HepG2 (cell line): ENCODE data around the gene TNS1. TPM values are rescaled to one million over a fixed set of nuclear protein-coding genes. Genes with fewer than 3 reads are reported as not detected.

Experiments
- CEBPB ChIP-seq: IDR thresholded peaks from 2 replicates; pipeline ENCODE4 v1.6.1; 2011; ENCODE audit warnings: low read depth, low read length, improper control_type of control experiment, borderline replicate concordance
- FOXP1 ChIP-seq, 2 experiments: fragments of 450-650 bp in 1 of 2; IDR thresholded peaks; 2 replicates each; pipeline ENCODE4 v1.6.1; 2017 to 2018; ENCODE audit warnings: antibody characterized with exemption in 1 of 2
- HNF4G ChIP-seq, 2 experiments: sonication (generic) in 1 of 2; formaldehyde crosslinking in 1 of 2; IDR thresholded peaks; 2 replicates each; pipeline versions ENCODE4 v1.4.0 to v1.6.1; 2011 to 2020; ENCODE audit warnings: borderline replicate concordance in 2 of 2, low read depth in 2 of 2, mild to moderate bottlenecking in 2 of 2, low read length in 1 of 2, missing genetic modification reagents in 1 of 2, moderate library complexity in 1 of 2
- HOXA5 ChIP-seq: sonication (generic); formaldehyde crosslinking; IDR thresholded peaks from 2 replicates; pipeline ENCODE4 v1.4.0; 2020; ENCODE audit warnings: missing genetic modification reagents
- IRF1 ChIP-seq: sonication (generic); formaldehyde crosslinking; IDR thresholded peaks from 2 replicates; pipeline ENCODE4 v1.4.0; 2020; ENCODE audit warnings: low read depth, mild to moderate bottlenecking, missing genetic modification reagents
- MLLT10 ChIP-seq: sonication (generic); formaldehyde crosslinking; IDR thresholded peaks from 2 replicates; pipeline ENCODE4 v1.4.0; 2020; ENCODE audit warnings: missing genetic modification reagents
- NKX3-1 ChIP-seq: sonication (generic); formaldehyde crosslinking; IDR thresholded peaks from 2 replicates; pipeline ENCODE4 v1.5.0; 2020; ENCODE audit warnings: missing genetic modification reagents
- PLRG1 ChIP-seq: fragments of 450-650 bp; conservative IDR thresholded peaks from 2 replicates; pipeline ENCODE4 v1.6.1; 2016
- RARG ChIP-seq: sonication (generic); formaldehyde crosslinking; IDR thresholded peaks from 2 replicates; pipeline ENCODE4 v1.4.0; 2020; ENCODE audit warnings: low read depth, mild to moderate bottlenecking, missing genetic modification reagents
- REL ChIP-seq: sonication (generic); formaldehyde crosslinking; conservative IDR thresholded peaks from 2 replicates; pipeline ENCODE4 v1.8.0; 2022; ENCODE audit warnings: mild to moderate bottlenecking, missing genetic modification reagents, moderate library complexity
- SMAD3 ChIP-seq: sonication (generic); formaldehyde crosslinking; IDR thresholded peaks from 2 replicates; pipeline ENCODE4 v1.4.0; 2020; ENCODE audit warnings: missing genetic modification reagents
- SMYD3 ChIP-seq: sonication (generic); formaldehyde crosslinking; IDR thresholded peaks from 2 replicates; pipeline ENCODE4 v1.8.1; 2023; ENCODE audit warnings: mild to moderate bottlenecking, missing genetic modification reagents
- SSRP1 ChIP-seq: IDR thresholded peaks from 2 replicates; pipeline ENCODE4 v1.6.1; 2016; ENCODE audit warnings: control low read depth
- TAF15 ChIP-seq: fragments of 200-400 bp; formaldehyde crosslinking; IDR thresholded peaks from one replicate; pipeline ENCODE4 v1.6.1; 2018; ENCODE audit warnings: mild to moderate bottlenecking, low read depth, low read length; ENCODE audit not compliant: poor library complexity, severe bottlenecking
- WIZ ChIP-seq: sonication (generic); formaldehyde crosslinking; IDR thresholded peaks from 2 replicates; pipeline ENCODE4 v1.5.1; 2020; ENCODE audit warnings: mild to moderate bottlenecking, missing genetic modification reagents
- YEATS2 ChIP-seq: sonication (generic); formaldehyde crosslinking; IDR thresholded peaks from 2 replicates; pipeline ENCODE4 v1.4.0; 2020; ENCODE audit warnings: missing genetic modification reagents, borderline replicate concordance
- ZFX ChIP-seq: sonication (generic); formaldehyde crosslinking; IDR thresholded peaks from 2 replicates; pipeline ENCODE4 v1.4.0; 2020; ENCODE audit warnings: mild to moderate bottlenecking, low read depth, missing genetic modification reagents, moderate library complexity
- ZNF251 ChIP-seq: sonication (generic); formaldehyde crosslinking; IDR thresholded peaks from 2 replicates; pipeline ENCODE4 v1.9.0; 2021; ENCODE audit warnings: mild to moderate bottlenecking, missing genetic modification reagents
- ZNF263 ChIP-seq: sonication (generic); formaldehyde crosslinking; IDR thresholded peaks from 2 replicates; pipeline ENCODE4 v1.4.0; 2020; ENCODE audit warnings: missing genetic modification reagents
- ZNF335 ChIP-seq: sonication (generic); formaldehyde crosslinking; IDR thresholded peaks from 2 replicates; pipeline ENCODE4 v1.4.0; 2020; ENCODE audit warnings: missing genetic modification reagents
- ZNF33A ChIP-seq: sonication (generic); formaldehyde crosslinking; IDR thresholded peaks from 2 replicates; pipeline ENCODE4 v1.5.1; 2020; ENCODE audit warnings: missing genetic modification reagents, mild to moderate bottlenecking, moderate library complexity, borderline replicate concordance
- ZNF446 ChIP-seq: sonication (generic); formaldehyde crosslinking; IDR thresholded peaks from 2 replicates; pipeline ENCODE4 v1.5.0; 2020; ENCODE audit warnings: mild to moderate bottlenecking, missing genetic modification reagents
- ZNF468 ChIP-seq: sonication (generic); formaldehyde crosslinking; IDR thresholded peaks from 2 replicates; pipeline ENCODE4 v1.8.0; 2022; ENCODE audit warnings: mild to moderate bottlenecking, moderate library complexity, missing genetic modification reagents
- ZNF644 ChIP-seq: IDR thresholded peaks from 2 replicates; pipeline ENCODE4 v1.6.1; 2016; ENCODE audit warnings: low read depth
- polyA plus RNA-seq, 8 experiments: library from polyadenylated mRNA; depleted of rRNA in 3 of 8; stranded (reverse) in 7 of 8; unstranded in 1 of 8; fragments of >200 nt; fragmentation: Illumina TruSeq in 4 of 8; extraction: Trizol in 4 of 8; gene quantifications; 2 replicates each; pipeline versions ENCODE4 v1.2.1 to v1.2.3, GENCODE V29; 2011 to 2016; ENCODE audit warnings: low read depth in 4 of 8, missing spikeins in 1 of 8, mixed read lengths in 1 of 8; ENCODE audit not compliant: insufficient read depth in 1 of 8
- total RNA-seq, 5 experiments: library from RNA; depleted of rRNA; stranded (reverse); fragments of >200 nt; fragmentation: Illumina TruSeq; extraction: Trizol; gene quantifications; 2 replicates each; pipeline ENCODE4 v1.2.3, GENCODE V29; 2016; ENCODE audit warnings: low read depth in 1 of 5
- TF ChIP-seq, protein P1 (sequence below): sonication (generic); formaldehyde crosslinking; IDR thresholded peaks from 2 replicates; pipeline ENCODE4 v1.4.0; 2020; ENCODE audit warnings: missing genetic modification reagents, borderline replicate concordance
- TF ChIP-seq, protein P2 (sequence below): sonication (generic); formaldehyde crosslinking; IDR thresholded peaks from 2 replicates; pipeline ENCODE4 v1.8.0; 2022; ENCODE audit warnings: missing genetic modification reagents, mild to moderate bottlenecking, borderline replicate concordance

Gene TNS1
- total and polyA plus RNA-seq, 2 of the 13 experiments (the other 11 are each of a cell fraction or from before 2014, with no cell fraction given), result 1.9 to 118 TPM

DNA sequence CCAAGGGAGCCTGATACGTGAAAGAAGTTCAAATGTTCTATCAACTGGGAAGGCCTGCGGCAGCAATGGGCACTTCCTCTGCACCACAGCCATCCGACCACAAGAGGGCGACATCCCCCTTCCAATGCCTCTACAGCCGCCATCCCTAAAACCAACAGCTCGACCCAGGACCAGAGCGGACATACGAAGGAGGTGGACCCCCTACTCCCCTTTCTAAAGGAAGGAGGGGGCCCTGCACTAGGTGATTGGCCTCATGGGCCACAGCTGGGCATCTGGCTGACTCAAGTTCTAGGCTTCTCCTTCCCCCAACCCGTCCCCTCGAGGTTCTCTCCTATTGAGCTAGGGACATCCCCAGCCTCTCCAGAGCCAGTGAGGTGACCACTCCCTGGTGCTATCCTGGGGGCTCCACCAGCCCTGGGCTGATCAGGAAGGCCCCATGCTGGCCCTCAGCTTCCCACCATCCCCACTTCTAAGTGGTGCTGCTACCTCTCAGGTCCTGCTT, 217.2 kb downstream of the TNS1 start (continued):
- TF ChIP-seq HNF4G (IDR thresholded peaks at IDR 0.05; ENCODE audit: borderline replicate concordance, low read depth, low read length) (no peak), HNF4G (CRISPR knock-in tag; IDR thresholded peaks at IDR 0.05; ENCODE audit: borderline replicate concordance, low read depth) (no peak), ZNF644 (no peak), FOXP1 (IDR thresholded peaks at IDR 0.05) (no peak), FOXP1 (CRISPR knock-in tag; IDR thresholded peaks at IDR 0.05) (no peak), WIZ (CRISPR knock-in tag) (no peak), ZNF33A (CRISPR knock-in tag) (no peak), HOXA5 (no peak), PLRG1 (no peak), SMYD3 (CRISPR knock-in tag) (no peak), IRF1 (CRISPR knock-in tag) (no peak), ZNF251 (CRISPR knock-in tag) (no peak), ZNF468 (CRISPR knock-in tag) (no peak), ZFX (CRISPR knock-in tag) (peak; percentile 47; the same call in 1 of the 2 replicates), MLLT10 (CRISPR knock-in tag) (no peak), ZNF335 (no peak), TAF15 (no peak), ZNF446 (CRISPR knock-in tag) (no peak), CEBPB (no peak), RARG (CRISPR knock-in tag) (no peak), YEATS2 (CRISPR knock-in tag) (peak; percentile 25; the same call in 1 of the 2 replicates), NKX3-1 (CRISPR knock-in tag) (no peak), SMAD3 (CRISPR knock-in tag) (no peak), REL (CRISPR knock-in tag) (no peak), SSRP1 (no peak), ZNF263 (CRISPR knock-in tag) (no peak)
- TF ChIP-seq, protein P1, sequence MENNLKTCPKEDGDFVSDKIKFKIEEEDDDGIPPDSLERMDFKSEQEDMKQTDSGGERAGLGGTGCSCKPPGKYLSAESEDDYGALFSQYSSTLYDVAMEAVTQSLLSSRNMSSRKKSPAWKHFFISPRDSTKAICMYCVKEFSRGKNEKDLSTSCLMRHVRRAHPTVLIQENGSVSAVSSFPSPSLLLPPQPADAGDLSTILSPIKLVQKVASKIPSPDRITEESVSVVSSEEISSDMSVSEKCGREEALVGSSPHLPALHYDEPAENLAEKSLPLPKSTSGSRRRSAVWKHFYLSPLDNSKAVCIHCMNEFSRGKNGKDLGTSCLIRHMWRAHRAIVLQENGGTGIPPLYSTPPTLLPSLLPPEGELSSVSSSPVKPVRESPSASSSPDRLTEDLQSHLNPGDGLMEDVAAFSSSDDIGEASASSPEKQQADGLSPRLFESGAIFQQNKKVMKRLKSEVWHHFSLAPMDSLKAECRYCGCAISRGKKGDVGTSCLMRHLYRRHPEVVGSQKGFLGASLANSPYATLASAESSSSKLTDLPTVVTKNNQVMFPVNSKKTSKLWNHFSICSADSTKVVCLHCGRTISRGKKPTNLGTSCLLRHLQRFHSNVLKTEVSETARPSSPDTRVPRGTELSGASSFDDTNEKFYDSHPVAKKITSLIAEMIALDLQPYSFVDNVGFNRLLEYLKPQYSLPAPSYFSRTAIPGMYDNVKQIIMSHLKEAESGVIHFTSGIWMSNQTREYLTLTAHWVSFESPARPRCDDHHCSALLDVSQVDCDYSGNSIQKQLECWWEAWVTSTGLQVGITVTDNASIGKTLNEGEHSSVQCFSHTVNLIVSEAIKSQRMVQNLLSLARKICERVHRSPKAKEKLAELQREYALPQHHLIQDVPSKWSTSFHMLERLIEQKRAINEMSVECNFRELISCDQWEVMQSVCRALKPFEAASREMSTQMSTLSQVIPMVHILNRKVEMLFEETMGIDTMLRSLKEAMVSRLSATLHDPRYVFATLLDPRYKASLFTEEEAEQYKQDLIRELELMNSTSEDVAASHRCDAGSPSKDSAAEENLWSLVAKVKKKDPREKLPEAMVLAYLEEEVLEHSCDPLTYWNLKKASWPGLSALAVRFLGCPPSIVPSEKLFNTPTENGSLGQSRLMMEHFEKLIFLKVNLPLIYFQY (CRISPR knock-in tag), result peak; percentile 26; the same call in 1 of the 2 replicates
- TF ChIP-seq, protein P2, sequence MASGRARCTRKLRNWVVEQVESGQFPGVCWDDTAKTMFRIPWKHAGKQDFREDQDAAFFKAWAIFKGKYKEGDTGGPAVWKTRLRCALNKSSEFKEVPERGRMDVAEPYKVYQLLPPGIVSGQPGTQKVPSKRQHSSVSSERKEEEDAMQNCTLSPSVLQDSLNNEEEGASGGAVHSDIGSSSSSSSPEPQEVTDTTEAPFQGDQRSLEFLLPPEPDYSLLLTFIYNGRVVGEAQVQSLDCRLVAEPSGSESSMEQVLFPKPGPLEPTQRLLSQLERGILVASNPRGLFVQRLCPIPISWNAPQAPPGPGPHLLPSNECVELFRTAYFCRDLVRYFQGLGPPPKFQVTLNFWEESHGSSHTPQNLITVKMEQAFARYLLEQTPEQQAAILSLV (CRISPR knock-in tag), result no peak
